CD4-positive, alpha-beta T cell treated with Interferon gamma for 1 hour (primary cell): ENCODE measurements around the gene P2RY8.
"Not testable (repeated sequence)": the region's sequence is repeated elsewhere in the genome, so short reads cannot be mapped to it uniquely, and the experiment has no call there.

Source experiments
- DNase-seq: peaks from one replicate; pipeline ENCODE4 v3.0.0-alpha.2; 2020

Gene P2RY8

GRCh38 chrX:1442016-1442665 lies 94.8 kb downstream of the P2RY8 start:
- no peak for DNase-seq

GRCh38 chrX:1440506-1440905 lies 96.5 kb downstream of the P2RY8 start:
- DNase-seq: no peak

- no peak for DNase-seq
These were observed 101.6 kb downstream of the P2RY8 start for GRCh38 chrX:1435241-1435895.

GRCh38 chrX:1434871-1435240 lies 102.1 kb downstream of the P2RY8 start:
- no peak for DNase-seq

GRCh38 chrX:1433646-1434357 lies 103.2 kb downstream of the P2RY8 start:
- DNase-seq: no peak

- no peak for DNase-seq
These were observed 106.5 kb downstream of the P2RY8 start for GRCh38 chrX:1430451-1430850.

- no peak for DNase-seq
These were observed 109.2 kb downstream of the P2RY8 start for GRCh38 chrX:1427756-1428155.

GRCh38 chrX:1426321-1426720 lies 110.7 kb downstream of the P2RY8 start:
- DNase-seq: not testable (repeated sequence)

- DNase-seq: no peak
These were observed 111.6 kb downstream of the P2RY8 start for GRCh38 chrX:1425381-1425780.

- no peak for DNase-seq
These were observed 112.7 kb downstream of the P2RY8 start for GRCh38 chrX:1424147-1424851.

- no peak for DNase-seq
These were observed 113.8 kb downstream of the P2RY8 start for GRCh38 chrX:1423215-1423614.

GRCh38 chrX:1422135-1422465 lies 114.9 kb downstream of the P2RY8 start:
- DNase-seq: no peak

GRCh38 chrX:1421433-1422134 lies 115.4 kb downstream of the P2RY8 start:
- DNase-seq: no peak

- DNase-seq: no peak
These were observed 116.6 kb downstream of the P2RY8 start for GRCh38 chrX:1420371-1420770.

- no peak for DNase-seq
These were observed 117.2 kb downstream of the P2RY8 start for GRCh38 chrX:1419545-1420355.

GRCh38 chrX:1418901-1419544 lies 118.0 kb downstream of the P2RY8 start:
- DNase-seq: no peak

GRCh38 chrX:1417921-1418771 lies 118.8 kb downstream of the P2RY8 start:
- no peak for DNase-seq

- no peak for DNase-seq
These were observed 119.8 kb downstream of the P2RY8 start for GRCh38 chrX:1416965-1417760.

- no peak for DNase-seq
These were observed 120.6 kb downstream of the P2RY8 start for GRCh38 chrX:1416327-1416784.
